Endothelial cell of umbilical vein (primary cell): ENCODE results near the gene LDLRAD4. TPM values are rescaled to one million over a fixed set of nuclear protein-coding genes. Genes with fewer than 3 reads are reported as not detected.

Experiments
- BruUV-seq: library from RNA; stranded (reverse); fragments of 400-500 nt; replicated peaks from 2 replicates; lab custom pipeline; 2021; lab: Mats Ljungman, UMichigan
- CTCF ChIA-PET: fragments of 300-600, 350-600 bp; sonication (Branson Sonifier 250); formaldehyde crosslinking; loops from one replicate; lab custom pipeline; 2021; ENCODE audit warnings: antibody characterized with exemption, inconsistent platforms; lab: Charles Lee
- POLR2A ChIA-PET: fragments of 300-600, 350-600 bp; sonication (Branson Sonifier 250); formaldehyde crosslinking; loops from one replicate; lab custom pipeline; 2021; ENCODE audit warnings: antibody characterized with exemption, inconsistent platforms; lab: Charles Lee
- DNase-seq: peaks from one replicate; pipeline ENCODE4 v3.0.0-alpha.2; 2011; ENCODE audit warnings: low read depth, low spot score
- FAIRE-seq: peaks from 2 replicates; lab custom pipeline; 2011; peaks lifted over from hg19 to GRCh38; lab: Jason Lieb, UNC
- H2AFZ ChIP-seq: 2 replicates; pipeline ENCODE4 v1.6.0; 2012; ENCODE audit warnings: low read depth, low read length, control low read depth, inconsistent platforms
- H3K27ac ChIP-seq: 2 replicates; pipeline ENCODE4 v1.5.1; 2011; ENCODE audit warnings: low read depth, mild to moderate bottlenecking, control low read depth, low read length, moderate library complexity; ENCODE audit not compliant: insufficient read depth
- H3K27me3 ChIP-seq, 2 experiments: 2 replicates each; pipeline versions ENCODE4 v1.6.0 to v1.6.1; 2011; ENCODE audit warnings: low read length in 2 of 2, mixed read lengths in 1 of 2; ENCODE audit not compliant: control insufficient read depth in 2 of 2, insufficient read depth in 2 of 2
- H3K36me3 ChIP-seq, 2 experiments: 2 replicates in 1 of 2; 3 replicates in 1 of 2; pipeline ENCODE4 v1.5.1; 2011; ENCODE audit warnings: low read length in 2 of 2, mild to moderate bottlenecking in 1 of 2, moderate library complexity in 1 of 2; ENCODE audit not compliant: control insufficient read depth in 2 of 2, insufficient read depth in 2 of 2; ENCODE audit errors: extremely low read depth in 1 of 2
- H3K4me1 ChIP-seq: 3 replicates; pipeline ENCODE4 v1.5.1; 2011; ENCODE audit warnings: mild to moderate bottlenecking, low read length; ENCODE audit not compliant: control insufficient read depth, insufficient read depth; ENCODE audit errors: extremely low read depth
- H3K4me2 ChIP-seq: 2 replicates; pipeline ENCODE4 v1.6.1; 2011; ENCODE audit warnings: low read length, control low read depth, mixed read lengths; ENCODE audit not compliant: insufficient read depth
- H3K4me3 ChIP-seq, 3 experiments: fragments of 200-600 bp in 1 of 3; sonication (generic), shearing (Covaris generic) in 1 of 3; replicated peaks in 1 of 3; 2 replicates each; pipeline ENCODE4 v1.5.1; 2011 to 2016; ENCODE audit warnings: control low read depth in 3 of 3, low read length in 3 of 3, mild to moderate bottlenecking in 2 of 3, inconsistent platforms in 1 of 3, low read depth in 1 of 3, moderate library complexity in 1 of 3; ENCODE audit not compliant: insufficient read depth in 1 of 3
- H3K79me2 ChIP-seq: 2 replicates; pipeline ENCODE4 v1.6.0; 2012; ENCODE audit warnings: low read length, inconsistent platforms; ENCODE audit not compliant: control insufficient read depth, insufficient read depth
- H3K9ac ChIP-seq: replicated peaks from 2 replicates; pipeline ENCODE3; 2011; ENCODE audit warnings: low read length, control low read depth; ENCODE audit not compliant: insufficient read depth; ENCODE audit errors: extremely low read depth
- H3K9me1 ChIP-seq: replicated peaks from 3 replicates; pipeline ENCODE4 v1.6.0; 2011; ENCODE audit warnings: mild to moderate bottlenecking, low read length; ENCODE audit not compliant: control insufficient read depth, insufficient read depth; ENCODE audit errors: extremely low read depth
- H3K9me3 ChIP-seq: replicated peaks from 2 replicates; pipeline ENCODE4 v1.5.1; 2012; ENCODE audit warnings: low read length, inconsistent platforms; ENCODE audit not compliant: control insufficient read depth, insufficient read depth
- H4K20me1 ChIP-seq: replicated peaks from 2 replicates; pipeline ENCODE3; 2011; ENCODE audit warnings: mild to moderate bottlenecking, low read length; ENCODE audit not compliant: control insufficient read depth, insufficient read depth; ENCODE audit errors: extremely low read depth
- EZH2 ChIP-seq: IDR thresholded peaks from 2 replicates; pipeline ENCODE4 v1.6.1; 2012; ENCODE audit warnings: borderline replicate concordance, low read depth, mild to moderate bottlenecking, moderate library complexity, low read length, inconsistent platforms; ENCODE audit not compliant: severe bottlenecking
- FOS ChIP-seq: IDR thresholded peaks from 2 replicates; pipeline ENCODE4 v1.6.1; 2011; ENCODE audit warnings: mild to moderate bottlenecking, low read length, moderate library complexity, borderline replicate concordance; ENCODE audit not compliant: insufficient read depth
- GATA2 ChIP-seq: IDR thresholded peaks from 2 replicates; pipeline ENCODE4 v1.7.0; 2011; ENCODE audit warnings: low read depth, mild to moderate bottlenecking, moderate library complexity, mixed read lengths, low read length; ENCODE audit not compliant: insufficient read length, insufficient read depth
- JUN ChIP-seq: IDR thresholded peaks from 2 replicates; pipeline ENCODE4 v1.6.1; 2011; ENCODE audit warnings: borderline replicate concordance, low read depth; ENCODE audit not compliant: insufficient read length, insufficient read depth
- MYC ChIP-seq: IDR thresholded peaks from one replicate; pipeline ENCODE4 v1.6.1; 2011; ENCODE audit warnings: mild to moderate bottlenecking, low read depth, low read length
- POLR2A ChIP-seq: IDR thresholded peaks from 2 replicates; pipeline ENCODE4 v1.6.1; 2012; ENCODE audit warnings: low read depth, mild to moderate bottlenecking, control low read depth, low read length
- POLR2AphosphoS5 ChIP-seq: IDR thresholded peaks from 2 replicates; pipeline ENCODE4 v1.6.1; 2012; ENCODE audit warnings: low read depth, mild to moderate bottlenecking, control low read depth, low read length, moderate library complexity; ENCODE audit not compliant: insufficient read depth
- dilution Hi-C: fragments of 300-500 bp; cut with MboI; formaldehyde crosslinking; loops from one replicate; pipeline ENCODE4 v1.15.0; 2019; ENCODE audit warnings: low sequenced_read_pairs; ENCODE audit not compliant: extremely low pct_ligation_motif_present
- intact Hi-C: fragments of 100-400 bp; cut with micrococcal nuclease; formaldehyde crosslinking; loops from one replicate; pipeline ENCODE4 v1.10.0; 2022
- polyA plus RNA-seq, 4 experiments: library from polyadenylated mRNA; depleted of rRNA in 3 of 4; stranded (reverse) in 3 of 4; unstranded in 1 of 4; fragments of >200 nt; gene quantifications; 2 replicates each; pipeline versions ENCODE4 v1.2.1 to v1.2.3, GENCODE V29; 2011 to 2012; ENCODE audit warnings: missing spikeins in 1 of 4
- total RNA-seq: library from RNA; stranded (reverse); gene quantifications from 2 replicates; pipeline ENCODE4 v1.2.3, GENCODE V29; 2021
- TF ChIP-seq, protein P1 (sequence below), 2 donors: IDR thresholded peaks; 1 replicate in 1 of 2; 2 replicates in 1 of 2; pipeline ENCODE4 v1.5.1; 2011; ENCODE audit warnings: low read length in 2 of 2, mild to moderate bottlenecking in 2 of 2, moderate library complexity in 2 of 2, control low read depth in 1 of 2, inconsistent platforms in 1 of 2, low read depth in 1 of 2; ENCODE audit not compliant: insufficient read depth in 1 of 2; ENCODE audit errors: extremely low read depth in 1 of 2
- TF ChIP-seq, protein P2 (sequence below): IDR thresholded peaks from 2 replicates; pipeline ENCODE4 v1.6.1; 2011; ENCODE audit not compliant: insufficient read depth, insufficient read length

LDLRAD4 gene
- total and polyA plus RNA-seq, 2 donors (not counting 3 experiments of a cell fraction or from before 2014, with no cell fraction given): 5.2 to 6.5 TPM

DNA sequence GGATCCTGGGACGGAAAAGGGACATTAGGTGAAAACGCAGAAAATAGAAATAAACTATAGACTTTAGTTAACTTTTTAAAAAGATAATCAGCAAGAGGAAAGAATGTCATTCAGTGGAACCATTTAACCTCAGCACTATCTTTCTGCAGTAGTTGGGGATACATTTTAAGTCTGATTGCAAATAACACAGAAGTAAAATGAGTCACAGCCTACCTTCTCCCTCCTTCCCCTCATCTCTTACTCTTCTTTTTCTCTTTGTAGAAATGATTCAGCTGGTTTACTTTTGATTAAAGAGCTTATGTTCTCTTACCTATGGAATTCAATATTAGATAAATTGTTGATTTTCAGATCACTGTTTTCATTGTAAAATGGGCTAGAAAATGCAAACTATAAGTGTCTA is 336.6 kb downstream of the LDLRAD4 start:
- no peaks in the 10 kb centered on the region for H3K79me2 ChIP-seq
- dilution Hi-C loops: no loop called here
- H3K27ac ChIP-seq: no peak overlapping the region
- no peaks in the 10 kb centered on the region for H3K9me1 ChIP-seq
- no peak overlapping the region for H3K4me2 ChIP-seq
- H3K4me1 ChIP-seq: no peaks in the 10 kb centered on the region
- no peaks in the 10 kb centered on the region for H3K9me3 ChIP-seq
- CTCF ChIA-PET: interaction anchor here (0.7 to 0.9 kb wide), 2 partner anchors 75 to 339 kb away, joined by 3 to 5 read pairs; no protein-coding TSS in a partner anchor
- BruUV-seq: no TSS peak
- no peaks in the 10 kb centered on the region for H3K36me3 ChIP-seq
- intact Hi-C loops: loop anchor here (5.0 to 10.0 kb wide), 2 partner anchors 170 to 532 kb away; partner anchors contain the start of genes FAM210A and RNMT
- no peak overlapping the region for H3K9ac ChIP-seq
- DNase-seq (no peak), FAIRE-seq (no peak)
- H3K27me3 ChIP-seq: peaks cover 13 to 27% of the 10 kb centered on the region in 2 experiments
- H2AFZ ChIP-seq: no peak overlapping the region
- H4K20me1 ChIP-seq: no peaks in the 10 kb centered on the region
- POLR2A ChIA-PET: no interaction called here
- no peak for TF ChIP-seq GATA2
- TF ChIP-seq POLR2AphosphoS5: no peak
- TF ChIP-seq, protein P1, sequence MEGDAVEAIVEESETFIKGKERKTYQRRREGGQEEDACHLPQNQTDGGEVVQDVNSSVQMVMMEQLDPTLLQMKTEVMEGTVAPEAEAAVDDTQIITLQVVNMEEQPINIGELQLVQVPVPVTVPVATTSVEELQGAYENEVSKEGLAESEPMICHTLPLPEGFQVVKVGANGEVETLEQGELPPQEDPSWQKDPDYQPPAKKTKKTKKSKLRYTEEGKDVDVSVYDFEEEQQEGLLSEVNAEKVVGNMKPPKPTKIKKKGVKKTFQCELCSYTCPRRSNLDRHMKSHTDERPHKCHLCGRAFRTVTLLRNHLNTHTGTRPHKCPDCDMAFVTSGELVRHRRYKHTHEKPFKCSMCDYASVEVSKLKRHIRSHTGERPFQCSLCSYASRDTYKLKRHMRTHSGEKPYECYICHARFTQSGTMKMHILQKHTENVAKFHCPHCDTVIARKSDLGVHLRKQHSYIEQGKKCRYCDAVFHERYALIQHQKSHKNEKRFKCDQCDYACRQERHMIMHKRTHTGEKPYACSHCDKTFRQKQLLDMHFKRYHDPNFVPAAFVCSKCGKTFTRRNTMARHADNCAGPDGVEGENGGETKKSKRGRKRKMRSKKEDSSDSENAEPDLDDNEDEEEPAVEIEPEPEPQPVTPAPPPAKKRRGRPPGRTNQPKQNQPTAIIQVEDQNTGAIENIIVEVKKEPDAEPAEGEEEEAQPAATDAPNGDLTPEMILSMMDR (IDR thresholded peaks at IDR 0.05; ENCODE audit: extremely low read depth in 1 of 2, insufficient read depth in 1 of 2, low read depth in 1 of 2, low read length in 2 of 2): no peak
- TF ChIP-seq FOS: no peak
- no peak for TF ChIP-seq JUN
- no peak for TF ChIP-seq MYC
- TF ChIP-seq EZH2: no peak
- TF ChIP-seq, protein P2, sequence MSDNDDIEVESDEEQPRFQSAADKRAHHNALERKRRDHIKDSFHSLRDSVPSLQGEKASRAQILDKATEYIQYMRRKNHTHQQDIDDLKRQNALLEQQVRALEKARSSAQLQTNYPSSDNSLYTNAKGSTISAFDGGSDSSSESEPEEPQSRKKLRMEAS: no peak
- TF ChIP-seq POLR2A: no peak
- H3K4me3 ChIP-seq: no peak overlapping the region
